Calu3 (cell line): ENCODE measurements around the gene IRF1. TPM values are rescaled to one million over a fixed set of nuclear protein-coding genes. Genes with fewer than 3 reads are reported as not detected.

ENCODE experiments used
- BruUV-seq: library from RNA; stranded (reverse); fragments of 400-500 nt; replicated peaks from 2 replicates; lab custom pipeline; 2021; lab: Mats Ljungman, UMichigan
- CTCF ChIA-PET: fragments of 300-600 bp; sonication (Branson Sonifier 250); formaldehyde crosslinking; loops from one replicate; lab custom pipeline; 2022; ENCODE audit warnings: antibody characterized with exemption; lab: Charles Lee
- DNase-seq: peaks from one replicate; pipeline ENCODE4 v3.0.0; 2022
- H3K27ac Mint-ChIP-seq: one replicate; pipeline ENCODE4 v1.8.0; 2022; ENCODE audit warnings: mixed read lengths; ENCODE audit not compliant: unreplicated experiment
- H3K27me3 Mint-ChIP-seq: one replicate; pipeline ENCODE4 v1.8.0; 2022; ENCODE audit warnings: mixed read lengths; ENCODE audit not compliant: unreplicated experiment
- H3K36me3 Mint-ChIP-seq: one replicate; pipeline ENCODE4 v1.8.0; 2022; ENCODE audit warnings: mild to moderate bottlenecking, moderate library complexity, mixed read lengths; ENCODE audit not compliant: insufficient read depth, unreplicated experiment
- H3K4me1 Mint-ChIP-seq: one replicate; pipeline ENCODE4 v1.8.0; 2022; ENCODE audit warnings: mild to moderate bottlenecking, low read depth, mixed read lengths; ENCODE audit not compliant: unreplicated experiment
- H3K4me3 Mint-ChIP-seq: one replicate; pipeline ENCODE4 v1.8.0; 2022; ENCODE audit warnings: mild to moderate bottlenecking, low read depth, moderate library complexity, mixed read lengths; ENCODE audit not compliant: unreplicated experiment
- H3K9me3 Mint-ChIP-seq: one replicate; pipeline ENCODE4 v1.8.0; 2022; ENCODE audit warnings: low read depth, mixed read lengths; ENCODE audit not compliant: unreplicated experiment
- CTCF ChIP-seq: fragments of 200-600 bp; IDR thresholded peaks from one replicate; pipeline ENCODE4 v1.8.0; 2022; ENCODE audit warnings: antibody characterized with exemption; ENCODE audit not compliant: unreplicated experiment
- intact Hi-C: fragments of 100-400 bp; cut with micrococcal nuclease; formaldehyde crosslinking; loops from one replicate; pipeline ENCODE4 v1.10.0; 2022; ENCODE audit not compliant: unreplicated experiment
- total RNA-seq: library from RNA; stranded (reverse); gene quantifications from 2 replicates; pipeline ENCODE4 v1.2.3, GENCODE V29; 2022

Gene IRF1
- total RNA-seq, 1 experiment from 2014 or later, result 64.0 TPM

GRCh38 chr5:132459983-132460838 lies 30.4 kb downstream of the IRF1 start:
- intact Hi-C loops, result no loop called here
- H3K27ac Mint-ChIP-seq, result peak overlapping the region; percentile 68
- no TSS peak for BruUV-seq
- no peak overlapping the region for H3K4me3 Mint-ChIP-seq
- H3K27me3 Mint-ChIP-seq, result no peaks in the 10 kb centered on the region
- CTCF ChIA-PET, result interaction anchor here (0.6 to 0.7 kb wide), 2 partner anchors 28 to 353 kb away, joined by 3 to 4 read pairs; partner anchors contain the start of gene SOWAHA
- no peak for DNase-seq
- H3K9me3 Mint-ChIP-seq, result no peaks in the 10 kb centered on the region
- H3K36me3 Mint-ChIP-seq, result peaks cover 6% of the 10 kb centered on the region
- peaks cover 63% of the 10 kb centered on the region for H3K4me1 Mint-ChIP-seq
- TF ChIP-seq CTCF, result no peak

GRCh38 chr5:132459031-132459982 lies 31.3 kb downstream of the IRF1 start:
- H3K4me3 Mint-ChIP-seq, result no peak overlapping the region
- BruUV-seq, result no TSS peak
- H3K27ac Mint-ChIP-seq, result peak overlapping the region; percentile 68
- H3K4me1 Mint-ChIP-seq, result peaks cover 54% of the 10 kb centered on the region
- H3K36me3 Mint-ChIP-seq, result peaks cover 6% of the 10 kb centered on the region
- H3K9me3 Mint-ChIP-seq, result no peaks in the 10 kb centered on the region
- TF ChIP-seq CTCF, result no peak
- peak; percentile 61 for DNase-seq
- intact Hi-C loops, result no loop called here
- CTCF ChIA-PET, result interaction anchor here (0.7 to 1.9 kb wide), 5 partner anchors 14 to 354 kb away, joined by 3 to 8 read pairs (median 4); partner anchors contain the start of genes IRF1 and SOWAHA
- no peaks in the 10 kb centered on the region for H3K27me3 Mint-ChIP-seq

GRCh38 chr5:132458651-132459030 lies 31.9 kb downstream of the IRF1 start:
- H3K9me3 Mint-ChIP-seq, result no peaks in the 10 kb centered on the region
- DNase-seq, result no peak
- no TSS peak for BruUV-seq
- peaks cover 6% of the 10 kb centered on the region for H3K36me3 Mint-ChIP-seq
- peak overlapping the region; percentile 68 for H3K27ac Mint-ChIP-seq
- CTCF ChIA-PET, result interaction anchor here (0.7 to 1.9 kb wide), 4 partner anchors 13 to 42 kb away, joined by 3 to 8 read pairs (median 5); partner anchors contain the start of gene IRF1
- H3K27me3 Mint-ChIP-seq, result no peaks in the 10 kb centered on the region
- H3K4me1 Mint-ChIP-seq, result peaks cover 48% of the 10 kb centered on the region
- no peak overlapping the region for H3K4me3 Mint-ChIP-seq
- no peak for TF ChIP-seq CTCF
- intact Hi-C loops, result loop anchor here (1.0 kb wide), 1 partner anchor 29 kb away; no protein-coding TSS in a partner anchor

- Mint-ChIP-seq H3K4me1 (peaks cover 43% of the 10 kb centered on the region), H3K27me3 (no peaks in the 10 kb centered on the region), H3K9me3 (no peaks in the 10 kb centered on the region), H3K4me3 (no peak overlapping the region), H3K27ac (peak overlapping the region; percentile 68), H3K36me3 (peaks cover 6% of the 10 kb centered on the region)
- intact Hi-C loops, result loop anchor here (1.0 kb wide), 1 partner anchor 29 kb away; no protein-coding TSS in a partner anchor
- no peak for DNase-seq
- no TSS peak for BruUV-seq
- CTCF ChIA-PET, result interaction anchor here (1.2 to 1.9 kb wide), 2 partner anchors 32 to 43 kb away, joined by 3 to 8 read pairs; partner anchors contain the start of gene IRF1
- TF ChIP-seq CTCF, result no peak
Observed at GRCh38 chr5:132458226-132458560, 32.4 kb downstream of the IRF1 start.
